Activated CD4-positive, alpha-beta T cell treated with anti-CD3 and anti-CD28 coated beads, Interleukin-10, Interleukin-2, amounts not matched to agents 100 ng/mL and 50 ng/mL, durations not matched to agents 16 hours and 8 hours (primary cell): Measurements from ENCODE around the gene GRIK5.

Experiments
- DNase-seq: peaks from one replicate; pipeline ENCODE4 v3.0.0-alpha.2; 2020

The GRIK5 gene

GRCh38 chr19:42095142-42095813 is 25.3 kb upstream of the GRIK5 start:
- no peak for DNase-seq

GRCh38 chr19:42093926-42094325 is 23.9 kb upstream of the GRIK5 start:
- no peak for DNase-seq

GRCh38 chr19:42093505-42093904 is 23.5 kb upstream of the GRIK5 start:
- DNase-seq, result no peak

DNA sequence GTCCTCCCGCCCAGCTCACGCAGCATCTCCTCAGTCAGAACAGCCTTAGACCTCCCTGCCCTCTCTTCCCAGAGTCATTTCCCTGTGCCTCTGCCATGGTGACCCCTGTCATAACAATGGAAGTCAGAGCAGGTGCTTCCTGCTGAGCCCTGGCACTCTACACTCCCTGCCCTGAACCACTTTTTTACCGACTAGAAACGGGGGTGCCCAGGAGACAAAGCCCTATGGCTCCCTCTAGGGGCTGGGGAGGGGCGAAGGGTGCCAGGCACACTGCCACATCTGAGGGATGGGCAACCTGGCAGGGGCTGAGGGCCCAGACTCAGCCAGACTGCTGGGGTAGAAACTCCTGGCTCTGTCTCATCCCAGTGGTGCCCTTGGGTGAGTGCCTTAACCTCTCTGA is 22.3 kb upstream of the GRIK5 start:
- peak; percentile 70 for DNase-seq

DNA sequence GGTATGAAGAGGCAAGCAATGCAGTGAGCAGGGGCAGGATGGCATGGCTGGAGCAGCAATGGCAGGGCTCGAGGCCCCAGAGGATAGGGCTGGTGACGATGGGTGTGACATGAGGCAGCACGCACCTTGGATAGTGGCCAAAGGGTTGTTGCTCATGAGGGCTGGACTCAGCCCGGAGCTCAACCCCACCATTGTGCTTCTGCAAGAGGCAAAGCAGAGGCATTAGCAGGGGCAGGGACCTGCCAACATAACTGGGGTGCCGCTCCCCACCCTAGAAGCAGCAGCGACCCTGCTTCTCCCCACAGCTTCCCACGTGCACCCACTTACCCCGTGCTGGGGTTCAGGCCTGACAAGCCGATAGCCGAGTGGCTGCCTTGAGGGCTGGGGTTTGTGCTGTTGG is 21.7 kb upstream of the GRIK5 start:
- DNase-seq, result no peak

- no peak for DNase-seq
Observed at GRCh38 chr19:42091300-42091699, 21.3 kb upstream of the GRIK5 start.

DNA sequence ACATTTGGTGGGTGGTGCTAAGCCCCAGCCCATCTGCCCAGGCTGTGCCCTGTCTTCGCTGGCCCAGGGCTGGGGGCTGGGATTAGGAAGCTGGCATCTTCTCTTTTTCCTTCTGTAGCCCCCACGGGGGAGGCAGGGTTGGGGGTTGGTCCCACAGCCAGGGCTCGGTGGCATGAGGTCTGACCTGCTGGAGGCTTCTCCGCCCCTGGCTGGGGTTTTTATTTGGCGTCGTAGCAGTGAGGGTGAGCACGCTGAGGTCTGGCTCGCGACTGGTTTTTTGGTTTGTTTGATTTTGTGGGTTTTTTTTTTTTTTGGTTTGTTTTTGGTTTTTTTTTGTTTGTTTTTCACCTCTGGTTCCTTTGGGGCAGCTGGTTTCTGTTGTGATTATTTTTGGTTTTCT is 20.7 kb upstream of the GRIK5 start:
- DNase-seq, result no peak

DNA sequence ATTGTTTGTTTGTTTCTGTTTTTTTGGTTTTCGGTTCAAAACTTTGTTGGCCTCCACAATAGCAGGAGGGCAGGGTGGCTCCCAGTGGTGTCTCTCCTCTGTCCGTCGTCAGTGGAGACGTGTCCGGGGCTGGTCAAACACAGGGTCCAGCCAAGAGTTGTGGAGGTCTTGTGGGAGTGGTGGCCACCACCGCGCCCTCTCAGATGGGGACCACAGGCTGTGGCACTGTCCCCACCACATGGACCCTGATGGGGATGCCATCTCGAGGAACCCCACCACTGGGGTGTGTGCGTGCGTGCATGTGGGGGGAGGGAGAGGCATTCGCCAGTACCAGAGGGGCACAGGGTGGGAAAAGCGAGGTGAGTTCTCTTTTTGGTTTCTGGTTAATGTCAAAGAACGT is 19.8 kb upstream of the GRIK5 start:
- DNase-seq, result no peak

- no peak for DNase-seq
Observed at GRCh38 chr19:42089191-42089750, 19.3 kb upstream of the GRIK5 start.

- DNase-seq, result no peak
Observed at GRCh38 chr19:42088471-42089190, 18.6 kb upstream of the GRIK5 start.

DNA sequence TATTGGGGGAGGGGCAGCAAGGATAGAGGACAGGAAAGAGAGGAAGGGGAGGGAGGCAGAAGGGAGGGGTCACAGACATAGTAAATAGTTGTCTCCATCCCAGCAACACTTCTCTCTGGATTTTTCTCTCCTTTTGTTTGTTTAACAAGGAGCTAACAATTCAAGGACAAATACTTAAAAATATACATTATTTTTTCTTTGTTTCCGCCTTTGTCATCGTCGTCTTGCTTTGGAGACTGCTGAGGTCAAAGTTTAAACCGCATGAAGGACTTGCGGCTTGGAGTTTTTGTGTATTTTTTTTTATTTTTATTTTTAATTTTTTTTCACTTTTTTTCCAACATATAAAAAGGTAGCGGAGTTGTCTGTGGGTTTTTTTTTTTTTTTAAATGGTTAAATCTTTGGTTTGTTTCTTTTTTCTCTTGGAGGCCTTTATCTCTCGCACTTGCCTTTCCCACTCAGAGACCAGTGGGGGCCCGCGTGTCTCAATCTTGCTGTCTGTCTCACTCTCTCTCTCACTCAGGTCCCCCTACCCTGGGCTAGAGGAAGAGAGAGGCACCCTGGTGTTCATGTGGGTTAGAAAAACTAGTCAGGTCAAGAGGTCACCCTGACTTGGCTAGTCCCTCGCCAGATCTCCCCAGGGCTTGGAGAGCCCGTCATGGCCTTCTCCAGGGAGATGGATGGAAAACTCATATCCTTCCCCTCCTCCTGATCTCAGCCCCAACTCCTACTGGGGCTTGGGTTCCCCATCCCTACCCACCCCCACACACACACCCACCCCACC is 17.0 kb upstream of the GRIK5 start:
- no peak for DNase-seq

- no peak for DNase-seq
Observed at GRCh38 chr19:42086188-42086736, 16.3 kb upstream of the GRIK5 start.

DNA sequence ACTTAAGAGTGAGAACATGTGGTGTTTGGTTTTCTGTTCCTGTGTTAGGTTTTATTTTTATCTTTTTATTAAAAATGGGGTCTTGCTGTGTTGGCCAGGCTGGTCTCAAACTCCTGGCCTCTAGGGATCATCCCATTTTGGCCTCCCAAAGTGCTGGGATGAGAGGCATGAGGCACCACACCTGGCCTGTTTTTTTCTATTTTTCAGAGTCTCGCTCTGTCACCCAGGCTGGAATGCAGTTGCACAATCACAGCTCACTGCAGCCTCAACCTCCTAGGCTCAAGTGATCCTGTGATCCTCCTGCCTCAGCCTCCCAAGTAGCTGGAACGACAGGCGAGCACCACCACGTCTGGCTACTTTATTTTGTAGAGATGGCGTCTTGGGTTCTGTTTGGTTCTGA is 13.5 kb upstream of the GRIK5 start:
- no peak for DNase-seq

DNA sequence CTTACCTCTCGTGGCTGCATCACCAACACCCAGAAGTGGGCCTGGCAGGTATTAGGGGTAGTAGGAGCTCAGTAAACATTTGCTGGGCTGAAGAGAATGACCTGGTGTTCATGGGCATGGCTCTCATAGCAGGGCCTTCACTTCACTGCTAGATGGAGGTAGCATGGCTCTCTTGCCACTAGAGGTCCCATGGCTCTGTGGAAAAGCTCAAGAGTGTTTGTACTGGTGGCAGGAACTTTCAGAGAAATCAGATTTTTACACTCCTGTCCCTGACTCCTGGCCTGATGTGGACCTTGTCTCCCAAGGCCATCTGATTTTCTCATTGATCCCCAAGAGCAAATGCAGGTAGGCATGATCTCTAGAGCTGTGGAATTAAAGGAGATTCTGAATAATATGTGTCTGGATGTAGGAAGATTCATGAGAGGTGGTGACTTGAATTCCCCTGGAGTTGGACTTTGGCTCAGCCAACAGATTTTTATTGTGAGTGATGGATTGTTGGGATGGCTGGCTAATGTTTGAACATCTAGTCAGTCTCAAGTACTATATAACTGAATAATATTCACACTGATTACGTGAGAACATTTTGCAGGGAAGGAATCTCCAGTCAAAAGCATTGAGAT is 11.7 kb upstream of the GRIK5 start:
- DNase-seq, result peak; percentile 42

DNA sequence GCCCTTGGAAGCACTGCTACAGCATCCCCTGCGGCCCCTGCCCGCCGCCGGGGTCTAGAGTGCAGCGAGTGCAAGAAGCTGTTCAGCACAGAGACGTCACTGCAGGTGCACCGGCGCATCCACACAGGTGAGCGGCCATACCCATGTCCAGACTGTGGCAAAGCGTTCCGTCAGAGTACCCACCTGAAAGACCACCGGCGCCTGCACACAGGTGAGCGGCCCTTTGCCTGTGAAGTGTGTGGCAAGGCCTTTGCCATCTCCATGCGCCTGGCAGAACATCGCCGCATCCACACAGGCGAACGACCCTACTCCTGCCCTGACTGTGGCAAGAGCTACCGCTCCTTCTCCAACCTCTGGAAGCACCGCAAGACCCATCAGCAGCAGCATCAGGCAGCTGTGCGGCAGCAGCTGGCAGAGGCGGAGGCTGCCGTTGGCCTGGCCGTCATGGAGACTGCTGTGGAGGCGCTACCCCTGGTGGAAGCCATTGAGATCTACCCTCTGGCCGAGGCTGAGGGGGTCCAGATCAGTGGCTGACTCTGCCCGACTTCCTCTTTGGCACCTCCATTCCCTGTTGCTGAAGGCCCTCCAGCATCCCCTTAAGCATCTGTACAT is 10.9 kb upstream of the GRIK5 start:
- no peak for DNase-seq

DNA sequence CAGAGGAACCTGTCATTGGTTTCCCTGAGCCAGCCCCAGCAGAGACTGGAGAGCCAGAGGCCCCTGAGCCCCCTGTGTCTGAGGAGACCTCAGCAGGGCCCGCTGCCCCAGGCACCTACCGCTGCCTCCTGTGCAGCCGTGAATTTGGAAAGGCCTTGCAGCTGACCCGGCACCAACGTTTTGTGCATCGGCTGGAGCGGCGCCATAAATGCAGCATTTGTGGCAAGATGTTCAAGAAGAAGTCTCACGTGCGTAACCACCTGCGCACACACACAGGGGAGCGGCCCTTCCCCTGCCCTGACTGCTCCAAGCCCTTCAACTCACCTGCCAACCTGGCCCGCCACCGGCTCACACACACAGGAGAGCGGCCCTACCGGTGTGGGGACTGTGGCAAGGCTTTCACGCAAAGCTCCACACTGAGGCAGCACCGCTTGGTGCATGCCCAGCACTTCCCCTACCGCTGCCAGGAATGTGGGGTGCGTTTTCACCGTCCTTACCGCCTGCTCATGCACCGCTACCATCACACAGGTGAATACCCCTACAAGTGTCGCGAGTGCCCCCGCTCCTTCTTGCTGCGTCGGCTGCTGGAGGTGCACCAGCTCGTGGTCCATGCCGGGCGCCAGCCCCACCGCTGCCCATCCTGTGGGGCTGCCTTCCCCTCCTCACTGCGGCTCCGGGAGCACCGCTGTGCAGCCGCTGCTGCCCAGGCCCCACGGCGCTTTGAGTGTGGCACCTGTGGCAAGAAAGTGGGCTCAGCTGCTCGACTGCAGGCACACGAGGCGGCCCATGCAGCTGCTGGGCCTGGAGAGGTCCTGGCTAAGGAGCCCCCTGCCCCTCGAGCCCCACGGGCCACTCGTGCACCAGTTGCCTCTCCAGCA is 10.1 kb upstream of the GRIK5 start:
- no peak for DNase-seq

GRCh38 chr19:42079276-42079669 is 9.3 kb upstream of the GRIK5 start:
- no peak for DNase-seq

DNA sequence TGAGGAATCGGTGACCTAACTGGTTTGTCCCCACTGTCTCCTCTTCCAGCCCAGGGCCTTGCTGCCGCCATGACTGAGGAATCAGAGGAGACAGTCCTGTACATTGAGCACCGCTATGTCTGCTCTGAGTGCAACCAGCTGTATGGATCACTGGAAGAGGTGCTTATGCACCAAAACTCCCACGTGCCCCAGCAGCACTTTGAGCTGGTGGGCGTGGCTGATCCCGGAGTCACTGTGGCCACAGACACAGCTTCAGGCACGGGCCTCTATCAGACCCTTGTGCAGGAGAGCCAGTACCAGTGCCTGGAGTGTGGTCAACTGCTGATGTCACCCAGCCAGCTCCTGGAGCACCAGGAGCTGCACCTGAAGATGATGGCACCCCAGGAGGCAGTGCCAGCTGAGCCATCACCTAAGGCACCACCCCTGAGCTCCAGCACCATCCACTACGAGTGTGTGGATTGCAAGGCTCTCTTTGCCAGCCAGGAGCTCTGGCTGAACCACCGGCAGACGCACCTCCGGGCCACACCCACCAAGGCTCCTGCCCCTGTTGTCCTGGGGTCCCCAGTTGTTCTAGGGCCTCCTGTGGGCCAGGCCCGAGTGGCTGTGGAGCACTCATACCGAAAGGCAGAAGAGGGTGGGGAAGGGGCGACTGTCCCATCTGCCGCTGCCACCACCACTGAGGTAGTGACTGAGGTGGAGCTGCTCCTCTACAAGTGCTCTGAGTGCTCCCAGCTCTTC is 8.7 kb upstream of the GRIK5 start:
- no peak for DNase-seq

- DNase-seq, result no peak
Observed at GRCh38 chr19:42078058-42078457, 8.1 kb upstream of the GRIK5 start.

DNA sequence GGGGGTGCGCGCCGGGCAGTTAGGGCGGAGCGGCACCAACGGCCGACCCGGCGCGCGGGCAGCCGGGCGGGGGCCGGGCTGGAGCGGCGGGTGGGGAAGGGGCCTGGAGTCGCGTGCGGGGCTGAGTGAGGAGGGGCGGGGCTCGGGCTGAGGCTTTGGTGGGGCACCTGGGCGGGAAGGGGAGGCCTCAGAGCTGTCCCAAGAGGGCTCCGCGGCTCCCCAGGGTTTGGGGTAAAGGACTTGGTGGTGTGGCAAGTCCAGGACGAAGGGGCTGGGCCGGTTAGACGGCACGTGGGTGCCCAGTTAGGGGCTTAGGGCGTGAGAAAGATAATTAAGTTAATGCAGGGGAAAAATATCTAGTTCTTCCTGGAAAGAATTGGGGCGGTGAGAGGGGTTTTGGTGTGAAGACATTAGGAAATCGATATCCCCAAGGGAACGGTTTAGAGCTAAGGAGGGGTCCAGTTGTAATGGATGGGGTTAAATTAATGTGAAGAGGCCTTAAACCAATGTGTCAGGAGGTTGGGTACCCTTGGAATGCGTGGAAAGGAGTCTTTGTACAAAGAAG is 6.5 kb upstream of the GRIK5 start:
- no peak for DNase-seq
